Measurements from ENCODE around the gene WDR43. TPM values are rescaled to one million over a fixed set of nuclear protein-coding genes. Genes with fewer than 3 reads are reported as not detected.

The WDR43 gene, protein sequence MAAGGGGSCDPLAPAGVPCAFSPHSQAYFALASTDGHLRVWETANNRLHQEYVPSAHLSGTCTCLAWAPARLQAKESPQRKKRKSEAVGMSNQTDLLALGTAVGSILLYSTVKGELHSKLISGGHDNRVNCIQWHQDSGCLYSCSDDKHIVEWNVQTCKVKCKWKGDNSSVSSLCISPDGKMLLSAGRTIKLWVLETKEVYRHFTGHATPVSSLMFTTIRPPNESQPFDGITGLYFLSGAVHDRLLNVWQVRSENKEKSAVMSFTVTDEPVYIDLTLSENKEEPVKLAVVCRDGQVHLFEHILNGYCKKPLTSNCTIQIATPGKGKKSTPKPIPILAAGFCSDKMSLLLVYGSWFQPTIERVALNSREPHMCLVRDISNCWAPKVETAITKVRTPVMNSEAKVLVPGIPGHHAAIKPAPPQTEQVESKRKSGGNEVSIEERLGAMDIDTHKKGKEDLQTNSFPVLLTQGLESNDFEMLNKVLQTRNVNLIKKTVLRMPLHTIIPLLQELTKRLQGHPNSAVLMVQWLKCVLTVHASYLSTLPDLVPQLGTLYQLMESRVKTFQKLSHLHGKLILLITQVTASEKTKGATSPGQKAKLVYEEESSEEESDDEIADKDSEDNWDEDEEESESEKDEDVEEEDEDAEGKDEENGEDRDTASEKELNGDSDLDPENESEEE
- total RNA-seq (10 to 100 TPM; 70.4 to 73.2 TPM), polyA plus RNA-seq (10 to 100 TPM; 35.1 to 44.8 (median 37.6) TPM), total RNA-seq (94.0 to 587 (median 129) reads per million in 6 experiments)

DNA sequence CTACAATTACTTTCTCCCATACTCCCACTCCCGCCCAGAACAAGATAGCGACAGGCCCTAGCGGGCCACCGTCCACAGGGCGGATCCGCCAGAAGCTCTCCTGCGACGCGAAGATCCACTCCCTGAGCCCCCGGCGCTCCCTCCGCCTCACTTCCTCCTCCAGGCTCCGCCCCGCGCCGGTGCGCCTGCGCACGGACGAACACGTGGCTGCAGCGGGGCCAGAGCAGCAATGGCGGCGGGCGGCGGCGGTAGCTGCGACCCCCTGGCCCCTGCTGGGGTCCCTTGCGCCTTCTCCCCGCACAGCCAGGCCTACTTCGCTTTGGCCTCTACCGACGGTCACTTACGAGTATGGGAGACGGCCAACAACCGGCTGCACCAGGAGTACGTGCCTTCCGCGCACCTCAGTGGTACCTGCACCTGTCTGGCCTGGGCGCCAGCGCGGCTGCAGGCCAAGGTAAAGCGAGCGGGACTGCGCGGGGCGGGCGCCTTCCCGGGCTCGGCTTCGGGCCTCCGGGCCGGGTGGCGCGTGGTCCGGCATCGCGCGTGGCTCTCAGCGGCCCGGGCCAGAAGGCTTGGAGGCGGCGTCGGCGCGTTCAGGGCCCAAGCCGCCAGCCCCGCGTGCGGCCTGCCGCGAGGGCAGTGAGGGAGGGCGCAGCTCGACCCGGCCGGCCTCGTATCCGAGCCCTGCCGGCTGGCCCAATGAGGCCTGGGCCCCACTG is at the start of gene WDR43:
TSS of gene WDR43 (plus strand) at position 198 of the 719 bp plus-strand sequence. CDS start at position 230, 32 bp downstream.
- Mint-ChIP-seq H3K36me3 (peaks cover 0 to 2% (median 0%) of the 10 kb centered on the region in 3 donors), H3K4me1 (peaks cover 20 to 47% (median 44%) of the 10 kb centered on the region in 4 donors), H3K27ac (peak within 1 kb of the TSS; percentile 88 to 97 (median 94)), H3K27me3 (no peaks in the 10 kb centered on the region), H3K9me3 (no peaks in the 10 kb centered on the region), H3K4me3 (peak within 1 kb of the TSS; percentile 91 to 99 (median 98))
- ATAC-seq (peak; percentile 92 to 95), DNase-seq (peak; percentile 95 to 99 (median 98))
- POLR2A ChIA-PET = interaction anchor here (0.6 to 5.0 kb wide), 15 partner anchors 21 to 1005 kb away, joined by 3 to 94 read pairs (median 4); partner anchors contain the start of genes PPP1CB, RBKS and TRMT61B

DNA sequence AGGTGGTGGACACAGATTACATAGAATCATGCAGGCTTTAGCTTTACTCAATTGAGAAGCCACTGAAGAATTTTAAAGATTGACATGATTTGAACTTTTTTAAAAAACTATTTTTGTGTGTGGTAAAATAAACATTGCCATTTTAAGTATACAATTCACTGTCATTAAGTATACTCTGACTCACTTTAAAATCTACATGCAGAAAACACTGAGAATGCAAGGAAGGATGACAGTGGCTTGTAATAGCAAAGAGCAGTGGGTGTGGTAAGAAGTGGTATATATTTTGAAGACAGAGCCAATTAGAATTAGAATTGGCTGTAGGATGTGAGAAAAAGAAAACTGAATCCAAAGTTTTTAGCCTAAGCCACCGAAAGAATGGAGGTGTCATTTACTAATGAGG is 39.3 kb upstream of the WDR43 start:
- no peaks in the 10 kb centered on the region for H3K27me3 Mint-ChIP-seq
- no peaks in the 10 kb centered on the region for H3K9me3 Mint-ChIP-seq
- peaks cover 1 to 46% (median 11%) of the 10 kb centered on the region in 3 donors for H3K36me3 Mint-ChIP-seq
- POLR2A ChIA-PET = no interaction called here
- DNase-seq (no peak), ATAC-seq (no peak)
- peak overlapping the region in 1 of 10 donors; percentile 24 for H3K27ac Mint-ChIP-seq
- no peak overlapping the region for H3K4me3 Mint-ChIP-seq
- peaks cover 0 to 10% (median 9%) of the 10 kb centered on the region in 4 donors for H3K4me1 Mint-ChIP-seq

DNA sequence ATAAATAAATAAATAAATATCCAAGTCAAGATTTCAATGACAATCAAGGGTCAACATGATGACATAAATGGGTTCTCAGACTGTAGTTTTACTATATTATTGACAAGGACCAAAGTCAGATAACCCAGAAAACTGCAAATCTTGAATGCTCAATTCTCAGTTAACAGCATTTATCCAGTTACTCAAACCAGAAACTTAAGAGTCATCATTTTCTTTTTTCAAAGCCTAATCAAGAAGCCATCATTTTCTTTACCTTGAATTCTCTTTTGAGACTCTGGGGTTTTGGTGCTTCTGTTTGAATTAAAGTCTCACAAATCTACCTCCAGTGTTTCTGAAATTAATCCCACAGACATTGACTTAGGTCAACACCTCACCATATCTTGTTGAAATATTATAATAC is 38.5 kb upstream of the WDR43 start:
- POLR2A ChIA-PET = no interaction called here
- Mint-ChIP-seq H3K9me3 (no peaks in the 10 kb centered on the region), H3K27ac (no peak overlapping the region), H3K4me3 (no peak overlapping the region), H3K36me3 (peaks cover 8 to 51% (median 14%) of the 10 kb centered on the region in 3 donors), H3K4me1 (peaks cover 0 to 11% (median 10%) of the 10 kb centered on the region in 4 donors), H3K27me3 (no peaks in the 10 kb centered on the region)
- ATAC-seq (no peak), DNase-seq (no peak)

DNA sequence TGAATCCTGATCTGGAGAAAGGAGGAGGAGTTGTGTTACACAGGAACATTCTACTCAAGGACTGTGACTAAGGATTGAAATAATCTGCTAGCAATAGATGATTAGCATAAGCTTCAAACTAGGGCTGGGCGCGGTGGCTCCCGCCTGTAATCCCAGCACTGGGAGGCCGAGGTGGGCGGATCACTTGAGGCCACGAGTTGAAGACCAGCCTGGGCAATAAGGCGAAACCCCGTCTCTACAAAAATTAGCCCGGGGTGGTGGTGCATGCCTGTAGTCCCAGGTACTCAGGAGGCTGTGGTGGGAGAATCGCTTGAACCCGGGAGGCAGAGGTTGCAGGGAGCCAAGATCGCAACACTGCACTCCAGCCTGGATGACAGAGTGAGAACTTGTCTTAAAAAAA is 25.9 kb upstream of the WDR43 start:
- Mint-ChIP-seq H3K27ac (peak overlapping the region in 5 of 10 donors; percentile 2 to 68 (median 40)), H3K36me3 (peaks cover 3 to 29% (median 11%) of the 10 kb centered on the region in 3 donors), H3K27me3 (no peaks in the 10 kb centered on the region)

DNA sequence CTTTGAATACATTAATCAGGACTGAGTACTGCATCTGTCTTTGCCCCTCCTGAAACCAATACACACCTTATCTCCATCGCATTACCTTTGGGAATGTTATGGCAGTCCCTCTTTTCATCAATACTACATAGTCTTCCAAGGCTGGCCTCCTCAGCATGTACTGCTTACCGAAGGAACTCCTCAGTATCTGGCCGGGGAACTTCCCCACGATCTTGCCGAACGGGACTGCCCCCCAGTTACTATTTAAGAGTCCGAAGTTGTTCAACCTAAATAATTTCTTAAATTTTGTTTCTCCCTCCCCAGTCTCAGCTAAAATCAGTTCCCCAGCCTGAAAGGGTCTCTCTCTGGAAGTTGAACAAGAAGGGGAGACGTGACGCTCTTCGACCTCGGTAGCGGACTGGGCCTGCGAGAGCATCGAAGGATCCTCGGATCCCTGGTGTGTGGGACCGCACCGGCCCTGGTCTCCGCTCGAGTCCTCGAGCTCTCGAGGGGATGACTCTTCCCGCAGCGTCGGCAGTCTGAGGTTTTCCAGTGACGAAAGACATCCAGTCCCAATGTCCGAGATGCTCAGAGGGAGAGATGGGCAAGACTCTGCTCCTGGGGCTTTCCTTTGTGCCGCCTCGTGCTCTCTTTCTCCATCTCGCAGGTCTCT is 24.8 kb upstream of the WDR43 start:
- H3K36me3 Mint-ChIP-seq = peaks cover 3 to 21% (median 9%) of the 10 kb centered on the region in 3 donors
- POLR2A ChIA-PET = interaction anchor here (0.6 to 4.3 kb wide), 15 partner anchors 9 to 1277 kb away, joined by 3 to 94 read pairs (median 4); partner anchors contain the start of genes PPP1CB, WDR43 and YPEL5
- H3K9me3 Mint-ChIP-seq = no peaks in the 10 kb centered on the region
- H3K4me3 Mint-ChIP-seq = peak overlapping the region; percentile 93 to 100 (median 96)
- DNase-seq (peak in 5 of 10 donors; percentile 5 to 63 (median 13)), ATAC-seq (peak; percentile 7 to 11)
- no peaks in the 10 kb centered on the region for H3K27me3 Mint-ChIP-seq
- H3K27ac Mint-ChIP-seq = peak overlapping the region; percentile 97 to 100 (median 100)
- peaks cover 16 to 50% (median 43%) of the 10 kb centered on the region in 4 donors for H3K4me1 Mint-ChIP-seq

More for the DNA sequence above, 25.9 kb upstream of the WDR43 start:
- H3K4me1 Mint-ChIP-seq = peaks cover 20 to 58% (median 51%) of the 10 kb centered on the region in 4 donors
- no peaks in the 10 kb centered on the region for H3K9me3 Mint-ChIP-seq
- no peak for DNase-seq
- peak overlapping the region; percentile 61 to 95 (median 80) for H3K4me3 Mint-ChIP-seq
- no peak for ATAC-seq
- POLR2A ChIA-PET = interaction anchor here (4.3 kb wide), 1 partner anchor 25 kb away, joined by 94 read pairs; the partner anchor contains the start of gene WDR43

DNA sequence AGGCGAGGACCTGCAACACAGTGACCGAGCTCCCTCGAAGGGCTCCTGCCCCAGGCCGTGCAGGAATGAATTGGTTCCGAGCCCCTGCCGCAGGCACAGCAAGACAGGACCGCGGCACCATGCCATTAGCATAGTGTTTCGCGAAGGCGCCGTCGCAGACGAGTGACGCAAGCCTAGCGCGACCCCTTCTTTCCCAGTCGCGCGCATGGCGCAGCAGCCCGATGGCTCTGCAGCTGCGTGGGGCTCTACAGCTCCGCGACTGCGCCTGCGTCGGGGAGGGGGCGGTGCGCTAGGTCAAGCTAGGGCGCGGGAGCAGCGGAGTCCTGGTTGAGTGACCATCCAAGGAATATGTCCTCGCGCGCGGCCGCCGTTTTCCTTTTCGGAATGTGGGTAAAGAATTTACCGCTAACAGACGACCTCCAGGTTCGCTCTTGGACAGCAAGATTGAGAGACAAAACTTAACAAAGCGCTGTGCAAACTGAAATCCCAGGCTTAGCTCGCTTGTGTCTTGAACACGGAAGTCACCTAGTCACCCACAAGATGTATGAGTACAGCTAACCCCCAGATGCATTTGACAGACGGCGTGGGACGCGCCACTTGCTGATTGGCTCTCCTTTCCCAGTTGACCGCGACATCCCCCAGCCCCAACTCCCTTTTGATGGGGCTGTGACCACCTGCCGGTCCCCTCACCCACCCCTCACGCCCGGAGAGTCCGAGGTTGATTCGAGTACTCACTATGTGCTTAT is 24.1 kb upstream of the WDR43 start, which contains the start of gene TRMT61B:
TSS of gene TRMT61B (minus strand) at position 164 of the 746 bp plus-strand sequence. CDS start at position 132, 32 bp downstream.
- Mint-ChIP-seq H3K9me3 (no peaks in the 10 kb centered on the region), H3K4me3 (peak within 1 kb of the TSS; percentile 93 to 100 (median 96)), H3K27me3 (peaks cover 0 to 2% (median 0%) of the 10 kb centered on the region in 5 donors), H3K36me3 (peaks cover 0 to 14% (median 7%) of the 10 kb centered on the region in 3 donors), H3K4me1 (peaks cover 12 to 44% (median 36%) of the 10 kb centered on the region in 4 donors), H3K27ac (peak within 1 kb of the TSS; percentile 97 to 100 (median 100))
- ATAC-seq (peak; percentile 93), DNase-seq (peak; percentile 93 to 98 (median 96))
- POLR2A ChIA-PET = interaction anchor here (0.7 to 4.3 kb wide), 17 partner anchors 10 to 1277 kb away, joined by 3 to 94 read pairs (median 4); partner anchors contain the start of genes PPP1CB, WDR43 and YPEL5

DNA sequence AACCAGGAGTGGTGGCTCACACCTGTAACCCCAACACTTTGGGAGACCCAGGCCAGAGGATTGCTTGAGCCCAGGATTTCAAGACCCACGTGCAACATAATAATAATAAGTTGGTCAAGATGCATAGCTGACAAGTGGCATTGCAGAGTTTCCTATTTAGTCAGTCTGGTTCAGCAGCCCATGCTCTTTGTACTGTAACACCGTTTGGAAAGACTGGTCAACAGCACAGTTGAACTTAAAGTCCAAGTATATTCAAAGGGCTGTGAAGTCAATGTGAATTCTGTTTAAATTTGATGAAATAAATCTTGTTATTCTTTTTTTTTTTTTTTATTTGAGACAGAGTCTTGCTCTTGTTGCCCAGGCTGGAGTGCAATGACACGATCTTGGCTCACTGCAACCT is 22.8 kb upstream of the WDR43 start:
- H3K27ac Mint-ChIP-seq = peak overlapping the region in 4 of 10 donors; percentile 97 to 100 (median 100)
- no peak for DNase-seq
- ATAC-seq = no peak
- peaks cover 0 to 7% (median 6%) of the 10 kb centered on the region in 3 donors for H3K36me3 Mint-ChIP-seq
- H3K9me3 Mint-ChIP-seq = no peaks in the 10 kb centered on the region
- POLR2A ChIA-PET = interaction anchor here (1.7 to 4.3 kb wide), 2 partner anchors 22 to 140 kb away, joined by 11 to 94 read pairs; partner anchors contain the start of gene WDR43
- H3K27me3 Mint-ChIP-seq = peaks cover 3 to 13% (median 11%) of the 10 kb centered on the region in 5 donors
- peak overlapping the region in 4 of 10 donors; percentile 22 to 100 (median 64) for H3K4me3 Mint-ChIP-seq
- H3K4me1 Mint-ChIP-seq = peaks cover 11 to 37% (median 29%) of the 10 kb centered on the region in 4 donors

DNA sequence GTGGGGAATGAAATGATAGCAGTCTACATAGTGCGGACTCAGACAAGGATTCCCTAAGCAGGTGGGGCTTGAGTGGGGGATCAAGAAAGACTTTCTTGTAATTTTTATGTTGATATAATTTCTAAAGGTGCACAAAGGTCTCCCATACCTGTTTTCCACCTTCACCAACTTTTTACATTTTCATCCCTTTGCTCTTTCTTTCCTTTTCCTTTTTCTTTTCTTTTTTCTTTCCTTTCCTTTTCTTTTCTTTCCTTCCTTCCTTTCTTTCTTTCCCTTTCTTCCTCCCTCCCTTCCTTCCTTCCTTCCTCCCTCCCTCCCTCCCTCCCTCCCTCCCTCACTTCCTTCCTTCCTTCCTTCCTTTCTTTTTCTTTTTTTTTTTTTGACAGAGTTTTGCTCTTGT is 14.3 kb upstream of the WDR43 start:
- Mint-ChIP-seq H3K27me3 (peaks cover 13 to 37% (median 24%) of the 10 kb centered on the region in 5 donors), H3K27ac (no peak overlapping the region), H3K36me3 (no peaks in the 10 kb centered on the region), H3K9me3 (no peaks in the 10 kb centered on the region), H3K4me1 (no peaks in the 10 kb centered on the region), H3K4me3 (no peak overlapping the region)
- no peak for ATAC-seq
- no peak for DNase-seq
- POLR2A ChIA-PET = no interaction called here

DNA sequence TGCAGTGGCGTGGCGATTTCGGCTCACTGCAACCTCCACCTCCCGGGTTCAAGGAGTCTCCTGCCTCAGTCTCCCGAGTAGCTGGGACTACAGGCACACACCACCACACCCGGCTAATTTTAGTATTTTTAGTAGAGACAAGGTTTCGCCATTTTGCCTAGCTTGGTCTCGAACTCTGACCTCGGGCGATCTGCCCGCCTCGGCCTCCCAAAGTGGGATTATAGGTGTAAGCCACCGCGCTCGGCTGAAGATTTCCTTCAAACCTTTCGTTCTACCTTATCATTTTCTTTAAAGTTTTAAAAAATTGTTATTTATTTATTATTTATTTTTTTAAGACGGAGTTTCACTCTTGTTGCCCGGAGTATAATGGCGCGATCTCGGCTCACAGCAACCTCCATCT is 979 bp upstream of the WDR43 start:
- POLR2A ChIA-PET = interaction anchor here (5.0 kb wide), 1 partner anchor 24 kb away, joined by 94 read pairs; the partner anchor contains the start of gene TRMT61B
- Mint-ChIP-seq H3K4me3 (peak overlapping the region in 7 of 10 donors; percentile 35 to 73 (median 52)), H3K4me1 (peaks cover 17 to 36% (median 34%) of the 10 kb centered on the region in 4 donors), H3K9me3 (no peaks in the 10 kb centered on the region), H3K36me3 (peaks cover 0 to 2% (median 0%) of the 10 kb centered on the region in 3 donors), H3K27me3 (peaks cover 0 to 4% (median 0%) of the 10 kb centered on the region in 5 donors), H3K27ac (peak overlapping the region in 1 of 10 donors; percentile 20)
- no peak for DNase-seq
- ATAC-seq = no peak

DNA sequence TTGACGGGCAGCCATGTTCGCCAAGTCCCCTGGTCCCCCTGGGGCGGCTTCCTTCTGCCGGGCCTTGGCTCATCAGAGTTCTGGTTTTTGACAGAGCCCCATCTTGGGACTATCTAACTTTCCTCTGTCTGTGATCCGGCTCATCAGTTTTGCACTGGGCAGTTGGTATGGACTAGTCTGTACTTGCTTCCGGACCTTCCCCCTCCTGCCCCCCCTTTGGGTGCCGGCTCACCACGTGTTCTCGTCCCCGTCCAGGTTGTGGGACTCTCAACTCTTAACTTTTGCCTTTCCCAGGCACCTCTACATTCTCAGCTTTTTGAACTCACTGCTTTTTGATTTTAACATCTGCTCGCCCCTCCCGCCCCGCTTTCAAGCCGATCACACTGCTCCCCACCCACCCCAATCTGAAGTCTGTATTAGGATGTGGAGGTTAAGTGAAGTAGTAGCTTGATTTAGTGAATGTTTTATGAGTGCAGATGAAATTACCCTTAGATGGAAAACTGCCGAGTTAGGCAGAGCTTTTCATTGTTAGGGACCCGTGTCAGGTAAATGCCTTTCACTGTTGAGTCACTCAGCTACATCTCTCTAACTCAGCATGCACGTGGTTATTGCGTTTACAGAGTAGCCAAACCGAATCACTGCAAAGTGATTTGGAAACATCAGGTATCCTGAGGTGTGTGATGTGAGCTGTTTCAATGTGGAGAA is 874 bp downstream of the WDR43 start:
- POLR2A ChIA-PET = interaction anchor here (0.7 to 5.0 kb wide), 4 partner anchors 25 to 144 kb away, joined by 3 to 94 read pairs (median 4); partner anchors contain the start of genes PPP1CB and TRMT61B
- peaks cover 20 to 52% (median 47%) of the 10 kb centered on the region in 4 donors for H3K4me1 Mint-ChIP-seq

More for the DNA sequence above, 874 bp downstream of the WDR43 start:
- Mint-ChIP-seq H3K4me3 (peak overlapping the region; percentile 91 to 99 (median 98)), H3K36me3 (peaks cover 0 to 2% (median 0%) of the 10 kb centered on the region in 3 donors), H3K9me3 (no peaks in the 10 kb centered on the region), H3K27ac (peak overlapping the region; percentile 88 to 97 (median 93)), H3K27me3 (no peaks in the 10 kb centered on the region)
- ATAC-seq (peak in 1 of 2 donors; percentile 9), DNase-seq (peak in 7 of 10 donors; percentile 1 to 62 (median 22))
